Esophagus squamous epithelium (tissue), 4 donors: Measurements from ENCODE around the gene MEIOSIN.

Source experiments
- CTCF ChIP-seq, 6 experiments: fragments of 450-650 bp in 4 of 6; fragments of 200-600 bp in 2 of 6; sonication (generic) in 2 of 6; IDR thresholded peaks; one replicate each; pipeline ENCODE4 v1.5.1; 2016 to 2019; ENCODE audit warnings: antibody characterized with exemption in 6 of 6, mild to moderate bottlenecking in 4 of 6, moderate library complexity in 4 of 6
- POLR2A ChIP-seq, 4 donors: fragments of 450-650 bp; IDR thresholded peaks; one replicate each; pipeline ENCODE4 v1.6.1; 2017; ENCODE audit warnings: antibody characterized with exemption in 4 of 4, mild to moderate bottlenecking in 4 of 4, moderate library complexity in 3 of 4

GRCh38 chr19:45713141-45713540 lies 20.1 kb upstream of the MEIOSIN start:
- TF ChIP-seq CTCF (IDR thresholded peaks at IDR 0.05) = no peak
- TF ChIP-seq POLR2A (IDR thresholded peaks at IDR 0.05) = no peak
